CD1c-positive myeloid dendritic cell (primary cell): ENCODE data around the gene HRNR.
"Not testable (repeated sequence)": the region's sequence is repeated elsewhere in the genome, so short reads cannot be mapped to it uniquely, and the experiment has no call there.

ENCODE experiments used
- DNase-seq: peaks from one replicate; pipeline ENCODE4 v3.0.0-alpha.2; 2016; ENCODE audit errors: extremely low spot score

Gene HRNR

GRCh38 chr1:152224093-152224492 lies at the start of gene HRNR:
Gene HRNR, minus strand, starts transcription at chr1:152224193. Its CDS starts 940 bp downstream, at chr1:152223253.
- DNase-seq, result no peak

GRCh38 chr1:152256394-152256793 lies 32.4 kb upstream of the HRNR start:
- DNase-seq, result not testable (repeated sequence)

- no peak for DNase-seq
Measured at GRCh38 chr1:152252157-152252556, 28.2 kb upstream of the HRNR start.

GRCh38 chr1:152251391-152251790 lies 27.4 kb upstream of the HRNR start:
- DNase-seq, result no peak

- no peak for DNase-seq
Measured at GRCh38 chr1:152247316-152247715, 23.3 kb upstream of the HRNR start.

- no peak for DNase-seq
Measured at GRCh38 chr1:152244576-152245273, 20.7 kb upstream of the HRNR start.

GRCh38 chr1:152237093-152237492 lies 13.1 kb upstream of the HRNR start:
- DNase-seq, result no peak

- no peak for DNase-seq
Measured at GRCh38 chr1:152228831-152229230, 4.8 kb upstream of the HRNR start.

GRCh38 chr1:152227310-152227928 lies 3.4 kb upstream of the HRNR start:
- no peak for DNase-seq

GRCh38 chr1:152225678-152226077 lies 1.7 kb upstream of the HRNR start:
- no peak for DNase-seq

GRCh38 chr1:152220166-152221163 lies 3.5 kb downstream of the HRNR start:
- no peak for DNase-seq

- DNase-seq, result not testable (repeated sequence)
Measured at GRCh38 chr1:152219438-152219837, 4.6 kb downstream of the HRNR start.

GRCh38 chr1:152218762-152219436 lies 5.1 kb downstream of the HRNR start:
- DNase-seq, result no peak

- not testable (repeated sequence) for DNase-seq
Measured at GRCh38 chr1:152215604-152216003, 8.4 kb downstream of the HRNR start.

- DNase-seq, result not testable (repeated sequence)
Measured at GRCh38 chr1:152214911-152215310, 9.1 kb downstream of the HRNR start.

GRCh38 chr1:152198982-152199381 lies 25.0 kb downstream of the HRNR start:
- no peak for DNase-seq

GRCh38 chr1:152197361-152197941 lies 26.5 kb downstream of the HRNR start:
- DNase-seq, result no peak

- no peak for DNase-seq
Measured at GRCh38 chr1:152191711-152192110, 32.3 kb downstream of the HRNR start.

GRCh38 chr1:152191260-152191659 lies 32.7 kb downstream of the HRNR start:
- no peak for DNase-seq

- DNase-seq, result no peak
Measured at GRCh38 chr1:152190589-152190988, 33.4 kb downstream of the HRNR start.
